Panc1 (cell line): ENCODE results near the gene ATP5F1D. TPM values are rescaled to one million over a fixed set of nuclear protein-coding genes. Genes with fewer than 3 reads are reported as not detected.

ENCODE experiments used
- ATAC-seq: fragments of 200-7000 bp; cut with Tn5 transposase; 2 replicates; pipeline ENCODE4 v1.9.1; 2020; ENCODE audit warnings: mild to moderate bottlenecking, moderate library complexity
- BruUV-seq: library from RNA; stranded (reverse); fragments of 400-500 nt; replicated peaks from 2 replicates; lab custom pipeline; 2021; lab: Mats Ljungman, UMichigan
- CTCF ChIA-PET: fragments of 300-600 bp; sonication (Branson Sonifier 250); formaldehyde crosslinking; loops from one replicate; lab custom pipeline; 2022; ENCODE audit warnings: antibody characterized with exemption; lab: Charles Lee
- POLR2A ChIA-PET: fragments of 300-600 bp; sonication (Branson Sonifier 250); formaldehyde crosslinking; loops from one replicate; lab custom pipeline; 2022; ENCODE audit warnings: antibody characterized with exemption; lab: Charles Lee
- DNase-seq: peaks from one replicate; pipeline ENCODE4 v3.0.0-alpha.2; 2010; ENCODE audit warnings: low read depth, low spot score
- H3K27ac ChIP-seq: 2 replicates; pipeline ENCODE4 v1.5.1; 2011; ENCODE audit warnings: mild to moderate bottlenecking, low read length, inconsistent platforms
- H3K27me3 ChIP-seq: fragments of 200-500 bp; sonication (Bioruptor generic); 2 replicates; pipeline ENCODE4 v1.6.0; 2014; ENCODE audit warnings: low read length, inconsistent platforms; ENCODE audit not compliant: control insufficient read depth, insufficient read depth
- H3K36me3 ChIP-seq: fragments of 200-500 bp; sonication (Bioruptor generic); 2 replicates; pipeline ENCODE4 v1.5.1; 2014; ENCODE audit warnings: inconsistent platforms, mild to moderate bottlenecking, low read length, moderate library complexity; ENCODE audit not compliant: control insufficient read depth, insufficient read depth
- H3K4me1 ChIP-seq: 2 replicates; pipeline ENCODE4 v1.5.1; 2011; ENCODE audit warnings: inconsistent platforms, mild to moderate bottlenecking, low read length, moderate library complexity; ENCODE audit not compliant: control insufficient read depth, insufficient read depth
- H3K4me3 ChIP-seq, 2 experiments: 2 replicates each; pipeline ENCODE4 v1.5.1; 2011 to 2012; ENCODE audit warnings: low read depth in 2 of 2, low read length in 2 of 2, mild to moderate bottlenecking in 2 of 2, inconsistent platforms in 1 of 2, moderate library complexity in 1 of 2
- H3K9me3 ChIP-seq: fragments of 200-500 bp; sonication (Bioruptor generic); 2 replicates; pipeline ENCODE4 v1.5.1; 2014; ENCODE audit warnings: low read depth, mild to moderate bottlenecking, inconsistent platforms, low read length, moderate library complexity; ENCODE audit not compliant: control insufficient read depth, insufficient read depth
- POLR2AphosphoS5 ChIP-seq: IDR thresholded peaks from 2 replicates; pipeline ENCODE4 v1.6.1; 2012; ENCODE audit warnings: mild to moderate bottlenecking, low read depth, low read length, moderate library complexity
- REST ChIP-seq, 2 experiments: IDR thresholded peaks; 2 replicates each; pipeline ENCODE4 v1.6.1; 2011 to 2012; ENCODE audit warnings: low read depth in 2 of 2, control low read depth in 1 of 2, low read length in 1 of 2, mild to moderate bottlenecking in 1 of 2, moderate library complexity in 1 of 2; ENCODE audit not compliant: insufficient read depth in 1 of 2
- SIN3A ChIP-seq: IDR thresholded peaks from 2 replicates; pipeline ENCODE4 v1.6.1; 2012; ENCODE audit warnings: low read depth, mild to moderate bottlenecking, low read length, moderate library complexity, borderline replicate concordance; ENCODE audit not compliant: insufficient read depth
- TCF7L2 ChIP-seq: IDR thresholded peaks from 2 replicates; pipeline ENCODE4 v1.6.1; 2011; ENCODE audit warnings: mild to moderate bottlenecking, low read depth, low read length, inconsistent platforms
- in situ Hi-C: cut with HindIII; loops from 2 replicates; pipeline ENCODE4 v1.10.0; 2016; ENCODE audit warnings: low sequenced_read_pairs, low pct_unique_long_range_greater_than_20kb
- intact Hi-C: fragments of 100-400 bp; cut with micrococcal nuclease; formaldehyde crosslinking; loops from one replicate; pipeline ENCODE4 v1.10.0; 2022; ENCODE audit not compliant: unreplicated experiment
- total RNA-seq: library from RNA; stranded (reverse); gene quantifications from one replicate; pipeline ENCODE4 v1.2.1, GENCODE V29; 2021; ENCODE audit not compliant: unreplicated experiment
- TF ChIP-seq, protein P1 (sequence below): fragments of 450-650 bp; IDR thresholded peaks from 2 replicates; pipeline ENCODE4 v1.5.1; 2017; ENCODE audit warnings: mild to moderate bottlenecking

ATP5F1D gene
- total RNA-seq, 1 experiment from 2014 or later, result 218 TPM

- in situ Hi-C loops, result no loop called here
- POLR2A ChIA-PET, result interaction anchor here (0.6 kb wide), 1 partner anchor 30 kb away, joined by 13 read pairs; no protein-coding TSS in a partner anchor
These were observed 10.6 kb upstream of the ATP5F1D start for GRCh38 chr19:1230783-1231489.

GRCh38 chr19:1231729-1232637, 9.6 kb upstream of the ATP5F1D start:
- no peak for DNase-seq
- intact Hi-C loops, result no loop called here
- BruUV-seq, result no TSS peak
- in situ Hi-C loops, result no loop called here
- Histone ChIP-seq H3K27me3 (no peaks in the 10 kb centered on the region), H3K4me1 (peaks cover 14% of the 10 kb centered on the region), H3K9me3 (no peaks in the 10 kb centered on the region), H3K36me3 (no peaks in the 10 kb centered on the region), H3K27ac (peak overlapping the region; percentile 61), H3K4me3 (no peak overlapping the region)
- no peak for TF ChIP-seq SIN3A
- no peak for TF ChIP-seq REST (IDR thresholded peaks at IDR 0.05; ENCODE audit: insufficient read depth in 1 of 2, low read depth in 2 of 2, low read length in 1 of 2)
- TF ChIP-seq TCF7L2, result no peak
- CTCF ChIA-PET, result no interaction called here
- ATAC-seq, result peak; percentile 47
- POLR2A ChIA-PET, result no interaction called here

More at GRCh38 chr19:1230783-1231489, 10.6 kb upstream of the ATP5F1D start:
- H3K27ac ChIP-seq, result no peak overlapping the region
- BruUV-seq, result no TSS peak
- CTCF ChIA-PET, result no interaction called here
- DNase-seq (no peak), ATAC-seq (no peak; the same call in 1 of the 2 replicates)
- intact Hi-C loops, result no loop called here
- no peaks in the 10 kb centered on the region for H3K36me3 ChIP-seq
- H3K27me3 ChIP-seq, result no peaks in the 10 kb centered on the region
- no peak for TF ChIP-seq TCF7L2
- TF ChIP-seq, protein P1, sequence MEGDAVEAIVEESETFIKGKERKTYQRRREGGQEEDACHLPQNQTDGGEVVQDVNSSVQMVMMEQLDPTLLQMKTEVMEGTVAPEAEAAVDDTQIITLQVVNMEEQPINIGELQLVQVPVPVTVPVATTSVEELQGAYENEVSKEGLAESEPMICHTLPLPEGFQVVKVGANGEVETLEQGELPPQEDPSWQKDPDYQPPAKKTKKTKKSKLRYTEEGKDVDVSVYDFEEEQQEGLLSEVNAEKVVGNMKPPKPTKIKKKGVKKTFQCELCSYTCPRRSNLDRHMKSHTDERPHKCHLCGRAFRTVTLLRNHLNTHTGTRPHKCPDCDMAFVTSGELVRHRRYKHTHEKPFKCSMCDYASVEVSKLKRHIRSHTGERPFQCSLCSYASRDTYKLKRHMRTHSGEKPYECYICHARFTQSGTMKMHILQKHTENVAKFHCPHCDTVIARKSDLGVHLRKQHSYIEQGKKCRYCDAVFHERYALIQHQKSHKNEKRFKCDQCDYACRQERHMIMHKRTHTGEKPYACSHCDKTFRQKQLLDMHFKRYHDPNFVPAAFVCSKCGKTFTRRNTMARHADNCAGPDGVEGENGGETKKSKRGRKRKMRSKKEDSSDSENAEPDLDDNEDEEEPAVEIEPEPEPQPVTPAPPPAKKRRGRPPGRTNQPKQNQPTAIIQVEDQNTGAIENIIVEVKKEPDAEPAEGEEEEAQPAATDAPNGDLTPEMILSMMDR, result no peak
- TF ChIP-seq SIN3A, result no peak
- TF ChIP-seq REST (IDR thresholded peaks at IDR 0.05; ENCODE audit: insufficient read depth in 1 of 2, low read depth in 2 of 2, low read length in 1 of 2), result no peak
- TF ChIP-seq POLR2AphosphoS5, result no peak
- H3K9me3 ChIP-seq, result no peaks in the 10 kb centered on the region
- peaks cover 14% of the 10 kb centered on the region for H3K4me1 ChIP-seq
- no peak overlapping the region for H3K4me3 ChIP-seq
